Measurements from ENCODE around the gene CRTC1.

DNA sequence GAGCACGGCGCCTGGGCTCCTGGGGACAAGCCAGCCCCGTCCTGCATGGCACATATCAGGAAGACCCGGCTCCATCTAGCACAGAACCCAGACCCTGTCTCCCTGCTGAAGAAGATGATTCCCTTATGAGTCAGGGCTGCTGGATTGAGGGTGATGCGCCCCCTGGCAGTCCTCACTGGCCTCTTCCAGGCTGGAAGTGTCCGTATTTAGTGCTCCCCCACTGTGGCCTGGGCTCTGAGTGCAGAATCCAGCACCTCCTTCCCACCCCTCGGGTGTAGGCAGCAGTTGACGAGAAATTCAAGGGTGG is 92.8 kb downstream of the CRTC1 start:
- TF ChIP-seq, protein P1, sequence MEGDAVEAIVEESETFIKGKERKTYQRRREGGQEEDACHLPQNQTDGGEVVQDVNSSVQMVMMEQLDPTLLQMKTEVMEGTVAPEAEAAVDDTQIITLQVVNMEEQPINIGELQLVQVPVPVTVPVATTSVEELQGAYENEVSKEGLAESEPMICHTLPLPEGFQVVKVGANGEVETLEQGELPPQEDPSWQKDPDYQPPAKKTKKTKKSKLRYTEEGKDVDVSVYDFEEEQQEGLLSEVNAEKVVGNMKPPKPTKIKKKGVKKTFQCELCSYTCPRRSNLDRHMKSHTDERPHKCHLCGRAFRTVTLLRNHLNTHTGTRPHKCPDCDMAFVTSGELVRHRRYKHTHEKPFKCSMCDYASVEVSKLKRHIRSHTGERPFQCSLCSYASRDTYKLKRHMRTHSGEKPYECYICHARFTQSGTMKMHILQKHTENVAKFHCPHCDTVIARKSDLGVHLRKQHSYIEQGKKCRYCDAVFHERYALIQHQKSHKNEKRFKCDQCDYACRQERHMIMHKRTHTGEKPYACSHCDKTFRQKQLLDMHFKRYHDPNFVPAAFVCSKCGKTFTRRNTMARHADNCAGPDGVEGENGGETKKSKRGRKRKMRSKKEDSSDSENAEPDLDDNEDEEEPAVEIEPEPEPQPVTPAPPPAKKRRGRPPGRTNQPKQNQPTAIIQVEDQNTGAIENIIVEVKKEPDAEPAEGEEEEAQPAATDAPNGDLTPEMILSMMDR (CRISPR knock-in tag; IDR thresholded peaks at IDR 0.05): peak; percentile 48
- TF ChIP-seq ZNF629 (CRISPR knock-in tag; conservative IDR thresholded peaks at IDR 0.05): no peak
- TF ChIP-seq MAFK (conservative IDR thresholded peaks at IDR 0.05 in 1 of 2, IDR thresholded peaks at IDR 0.05 in 1 of 2; ENCODE audit: low read length in 2 of 2): no peak
- TF ChIP-seq DPF2 (CRISPR knock-in tag; IDR thresholded peaks at IDR 0.05; ENCODE audit: borderline replicate concordance, low read depth): no peak
- TF ChIP-seq RNF2 (conservative IDR thresholded peaks at IDR 0.05; ENCODE audit: low read depth): no peak
- no peak for TF ChIP-seq ATF4 (CRISPR knock-in tag; IDR thresholded peaks at IDR 0.05)
- TF ChIP-seq SMAD3 (CRISPR knock-in tag; IDR thresholded peaks at IDR 0.05): no peak
- no peak for TF ChIP-seq POLR2A (IDR thresholded peaks at IDR 0.05; ENCODE audit: insufficient read depth in 1 of 2, low read depth in 2 of 2, low read length in 2 of 2)
- no peak for TF ChIP-seq ZNF12 (CRISPR knock-in tag; IDR thresholded peaks at IDR 0.05)

Measured in HepG2 (cell line).